Tibial nerve (tissue), 4 donors: ENCODE data around the gene IFNK.

Experiments used
- CTCF ChIP-seq, 5 experiments: fragments of 200-600 bp in 3 of 5; fragments of 450-650 bp in 2 of 5; sonication (generic) in 3 of 5; IDR thresholded peaks; one replicate each; pipeline ENCODE4 v1.5.1; 2016 to 2019; ENCODE audit warnings: antibody characterized with exemption in 5 of 5, mild to moderate bottlenecking in 3 of 5, moderate library complexity in 2 of 5
- EP300 ChIP-seq, 2 donors: sonication (generic); formaldehyde crosslinking; IDR thresholded peaks; one replicate each; pipeline ENCODE4 v1.6.1; 2017; ENCODE audit warnings: antibody characterized with exemption in 2 of 2, mild to moderate bottlenecking in 1 of 2
- POLR2A ChIP-seq, 2 donors: fragments of 450-650 bp; IDR thresholded peaks; one replicate each; pipeline ENCODE4 v1.6.1; 2017; ENCODE audit warnings: antibody characterized with exemption in 2 of 2, mild to moderate bottlenecking in 2 of 2, moderate library complexity in 2 of 2

DNA sequence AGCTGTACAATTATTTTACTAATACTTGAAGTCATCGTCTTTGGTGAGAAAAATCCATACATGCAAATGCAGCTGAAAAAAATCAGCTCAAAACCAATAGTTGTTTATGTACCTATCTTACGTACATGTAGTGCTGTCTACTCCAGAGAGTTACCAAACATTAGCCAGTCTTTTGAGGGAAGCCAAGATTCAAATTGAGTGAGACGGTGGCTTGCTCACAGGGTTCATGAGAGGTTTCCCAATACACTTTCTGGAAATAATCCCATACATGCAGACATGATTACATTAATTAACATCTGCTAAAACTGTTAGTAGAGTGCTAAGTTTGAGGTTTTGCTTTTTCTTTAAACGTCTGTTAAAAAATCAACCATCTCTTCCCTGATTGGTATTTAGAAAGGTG is 46.9 kb downstream of the IFNK start:
- TF ChIP-seq CTCF (IDR thresholded peaks at IDR 0.05) (no peak), POLR2A (IDR thresholded peaks at IDR 0.05) (no peak), EP300 (IDR thresholded peaks at IDR 0.05) (no peak)
